ENCODE measurements around the gene ATAD3C.
"Not testable (repeated sequence)": the region's sequence is repeated elsewhere in the genome, so short reads cannot be mapped to it uniquely, and the experiment has no call there.

Gene ATAD3C

DNA sequence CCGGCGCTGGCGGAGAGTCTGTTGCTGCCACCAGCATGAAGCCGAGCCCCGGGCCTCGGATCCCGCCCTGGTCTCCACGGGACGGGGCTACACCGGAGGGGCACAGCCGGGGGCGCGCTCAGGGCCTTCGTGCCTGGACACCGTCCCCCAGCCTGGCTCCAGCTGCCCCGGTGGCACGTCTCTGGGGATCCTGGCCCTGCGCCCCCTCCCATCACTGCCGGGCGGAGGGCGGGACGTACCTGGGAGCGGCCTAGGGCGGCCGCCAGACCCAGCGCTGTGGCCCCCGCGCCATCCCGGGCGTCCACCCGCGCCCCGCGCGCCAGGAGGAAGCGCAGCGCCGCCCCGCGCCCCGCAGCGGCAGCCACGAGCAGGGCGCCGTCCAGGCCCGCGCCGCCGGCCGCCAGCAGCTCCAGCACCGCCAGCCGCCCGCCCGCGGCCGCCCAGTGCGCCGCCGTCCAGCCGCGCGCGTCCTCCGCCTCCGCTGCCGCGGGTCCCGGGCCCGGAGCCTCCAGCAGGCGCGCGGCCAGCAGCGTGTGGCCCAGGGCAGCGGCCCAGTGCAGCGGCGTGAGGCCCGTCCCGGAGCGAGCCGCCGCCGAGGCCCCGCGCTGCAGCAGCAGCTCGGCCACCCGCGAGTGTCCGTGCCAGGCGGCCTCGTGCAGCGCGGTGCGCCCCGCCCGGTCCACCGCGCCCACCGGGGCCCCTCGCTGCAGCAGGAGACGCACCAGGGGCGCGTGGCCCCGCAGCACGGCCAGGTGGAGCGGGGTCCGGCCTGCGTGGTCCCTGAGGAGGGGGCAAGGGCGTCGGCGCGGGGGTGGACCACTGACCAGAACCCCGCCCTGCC, 29.5 kb upstream of the ATAD3C start:
- DNase-seq, result no peak

DNA sequence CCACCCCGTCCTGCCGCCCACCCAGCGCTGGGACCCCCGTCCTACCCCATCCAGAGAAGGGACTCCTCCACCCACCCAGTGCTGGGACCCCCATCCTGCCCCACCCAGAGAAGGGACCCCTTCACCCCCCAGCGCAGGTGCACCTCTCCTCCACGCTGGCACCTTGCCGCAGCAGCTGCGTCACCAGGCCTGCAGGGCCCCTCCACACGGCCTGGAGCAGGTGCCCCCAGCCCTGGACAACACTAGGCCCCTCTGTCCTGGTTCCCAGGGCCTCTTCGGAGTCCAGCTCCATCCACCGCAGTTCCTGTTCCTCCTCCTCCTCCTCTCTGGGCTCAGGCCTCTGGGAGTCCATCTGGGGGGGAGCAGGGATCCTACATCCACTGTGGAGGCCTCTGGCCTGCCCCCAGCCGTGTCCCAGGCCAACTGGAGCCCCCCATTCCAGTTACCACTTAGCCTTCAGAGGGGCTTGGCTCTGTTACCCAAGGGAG, 28.8 kb upstream of the ATAD3C start:
- no peak for DNase-seq

DNA sequence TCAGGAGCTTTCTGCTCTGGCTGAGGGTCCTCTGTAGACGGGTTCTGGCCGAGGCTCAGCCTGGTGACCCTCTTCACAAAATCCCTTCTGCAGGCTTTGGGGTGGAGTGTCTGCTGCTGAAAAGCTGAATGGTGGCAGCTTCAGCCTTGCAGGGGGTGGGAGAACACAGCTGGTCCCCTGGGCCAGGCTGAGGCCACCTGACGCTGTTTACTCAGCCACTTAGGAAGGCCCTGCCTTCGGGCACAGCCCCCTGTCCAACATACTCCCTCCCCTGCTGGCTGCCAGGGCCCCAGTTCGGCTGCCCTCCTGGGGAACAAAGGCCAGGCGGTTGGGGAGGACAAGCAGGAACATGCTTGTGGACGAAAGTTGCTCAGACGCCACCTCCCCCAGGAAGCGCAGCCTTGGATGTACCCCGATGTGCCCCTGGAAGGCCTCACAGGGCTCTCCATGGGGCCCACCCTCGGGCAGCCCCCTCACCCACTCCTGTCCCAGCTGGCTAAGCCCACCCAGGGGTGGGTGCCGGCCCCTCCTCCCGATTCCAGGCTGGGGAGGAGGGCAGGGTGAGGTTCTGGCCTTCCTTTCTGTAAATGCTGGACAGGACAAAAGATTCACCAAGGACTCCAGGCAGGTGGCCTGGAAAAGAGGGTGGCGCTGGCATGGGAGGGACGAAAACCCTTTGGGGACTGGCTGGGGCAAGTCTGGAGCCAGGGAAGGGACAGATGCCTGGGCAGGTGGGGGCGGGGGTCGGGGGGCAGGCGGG, 28.2 kb upstream of the ATAD3C start, which contains the start of gene ANKRD65:
Gene ANKRD65, minus strand, starts transcription at position 130 of the 760 bp plus-strand sequence. CDS start 271 bp downstream, outside the sequence.
- no peak for DNase-seq

DNA sequence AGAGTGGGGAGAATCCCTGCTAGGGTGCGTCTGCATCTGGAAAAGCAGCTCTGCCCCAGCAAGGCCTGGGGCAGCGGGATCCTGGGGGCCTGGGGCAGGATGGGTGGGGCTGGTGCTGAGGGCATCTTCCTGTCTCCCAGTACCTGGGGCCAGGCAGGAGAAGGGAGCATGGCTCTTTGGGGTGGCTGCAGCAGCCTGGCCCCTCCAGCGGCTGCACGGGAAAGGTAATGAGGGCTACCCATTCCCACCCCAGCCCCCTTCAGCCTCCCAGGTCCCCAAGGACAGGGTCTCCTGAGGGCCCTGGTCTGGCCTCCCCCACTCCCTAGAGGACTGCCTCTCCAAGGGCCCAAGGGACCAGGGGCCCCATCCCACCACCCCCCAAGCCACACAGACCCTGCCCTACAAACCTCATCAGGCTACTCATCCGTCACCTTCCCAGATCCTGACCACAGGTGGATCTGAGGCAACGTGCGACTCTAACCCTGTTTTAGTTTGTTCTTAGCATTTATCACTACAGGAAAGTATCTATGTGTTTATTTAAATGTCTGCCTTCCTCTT, 27.5 kb upstream of the ATAD3C start:
- no peak for DNase-seq

DNA sequence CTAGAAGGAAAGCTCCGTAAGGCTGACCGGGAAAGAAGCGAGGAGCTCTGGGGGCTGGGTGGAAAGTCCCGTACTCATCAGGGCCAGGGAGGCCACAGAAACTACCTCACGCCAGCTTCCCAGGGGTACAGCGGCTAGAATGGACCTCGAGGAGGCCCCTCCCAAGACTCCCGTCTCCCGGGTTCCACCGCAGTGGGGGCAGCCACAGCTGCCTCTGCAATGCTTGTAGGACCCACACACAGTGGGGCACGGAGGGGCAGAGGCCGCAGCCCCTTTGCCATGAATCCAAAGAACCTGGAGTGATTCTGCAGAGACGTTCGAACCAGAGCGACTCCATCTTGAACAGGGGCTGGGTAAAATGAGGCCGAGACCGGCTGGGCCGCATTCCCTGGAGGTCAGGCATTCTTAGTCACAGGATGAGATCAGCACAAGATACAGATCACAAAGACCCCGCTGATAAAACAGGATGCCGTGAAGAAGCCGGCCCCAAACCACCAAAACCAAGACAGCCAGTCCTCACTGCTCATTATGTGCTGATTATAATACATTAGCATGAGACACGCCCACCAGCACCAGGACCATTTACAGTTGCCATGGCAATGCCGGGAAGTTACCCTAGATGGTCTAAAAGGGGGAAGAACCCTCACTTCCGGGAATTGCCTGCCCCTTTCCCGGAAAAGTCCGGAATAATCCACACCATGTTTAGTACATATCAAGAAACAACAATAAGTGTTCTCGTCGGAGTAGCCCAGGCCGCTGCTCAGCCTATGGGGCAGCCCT, 26.8 kb upstream of the ATAD3C start:
- DNase-seq, result no peak

DNA sequence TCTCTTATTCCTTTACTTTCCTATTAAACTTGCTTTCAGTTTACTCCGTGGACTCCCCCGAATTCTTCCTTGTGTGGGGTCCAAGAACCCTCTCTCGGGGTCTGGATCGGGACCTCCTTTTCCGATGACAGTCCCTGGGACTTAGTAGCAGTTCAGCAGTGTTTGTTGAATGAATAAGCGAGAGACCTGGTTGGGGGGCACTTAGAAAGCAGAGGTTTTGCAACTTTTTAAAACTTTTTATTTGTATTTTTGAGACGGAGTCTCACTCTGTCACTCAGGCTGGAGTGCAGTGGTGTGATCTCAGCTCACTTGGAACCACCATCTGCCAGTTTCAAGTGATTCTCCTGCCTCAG, 26.3 kb upstream of the ATAD3C start:
- no peak for DNase-seq

DNA sequence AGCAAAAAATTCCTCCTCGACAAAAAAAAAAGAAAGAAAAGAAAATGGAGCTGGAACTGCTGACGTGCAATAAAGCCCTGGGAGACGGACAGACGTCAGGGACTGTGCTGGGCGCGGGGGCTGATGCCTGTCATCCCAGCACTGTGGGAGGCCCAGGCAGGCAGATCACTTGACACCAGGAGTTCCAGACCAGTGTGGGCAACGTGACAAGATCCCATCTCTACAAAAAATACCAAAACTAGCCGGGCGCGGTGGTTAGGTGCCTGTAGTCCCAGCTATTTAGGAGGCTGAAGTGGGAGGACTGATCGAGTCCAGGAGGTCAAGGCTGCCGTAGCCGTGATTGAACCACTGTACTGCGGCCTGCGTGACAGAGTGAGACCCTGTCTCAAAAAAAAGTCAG, 24.8 kb upstream of the ATAD3C start:
- no peak for DNase-seq

DNA sequence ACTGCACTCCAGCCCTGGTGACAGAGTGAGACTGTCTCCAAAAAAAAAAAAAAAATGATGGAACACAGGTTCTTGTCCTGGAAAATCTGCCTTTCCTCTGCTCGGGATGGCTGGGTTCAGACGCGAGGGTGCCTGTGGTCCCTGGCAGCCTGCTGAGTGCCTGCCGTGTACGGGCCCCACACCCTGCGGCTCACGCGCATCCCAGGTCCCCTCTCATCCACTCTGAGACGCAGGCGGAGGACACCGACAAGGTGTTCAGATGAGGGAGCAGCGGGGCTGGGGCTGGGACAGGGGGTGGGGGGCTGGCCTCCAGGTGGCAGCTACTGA, 24.1 kb upstream of the ATAD3C start:
- no peak for DNase-seq

DNA sequence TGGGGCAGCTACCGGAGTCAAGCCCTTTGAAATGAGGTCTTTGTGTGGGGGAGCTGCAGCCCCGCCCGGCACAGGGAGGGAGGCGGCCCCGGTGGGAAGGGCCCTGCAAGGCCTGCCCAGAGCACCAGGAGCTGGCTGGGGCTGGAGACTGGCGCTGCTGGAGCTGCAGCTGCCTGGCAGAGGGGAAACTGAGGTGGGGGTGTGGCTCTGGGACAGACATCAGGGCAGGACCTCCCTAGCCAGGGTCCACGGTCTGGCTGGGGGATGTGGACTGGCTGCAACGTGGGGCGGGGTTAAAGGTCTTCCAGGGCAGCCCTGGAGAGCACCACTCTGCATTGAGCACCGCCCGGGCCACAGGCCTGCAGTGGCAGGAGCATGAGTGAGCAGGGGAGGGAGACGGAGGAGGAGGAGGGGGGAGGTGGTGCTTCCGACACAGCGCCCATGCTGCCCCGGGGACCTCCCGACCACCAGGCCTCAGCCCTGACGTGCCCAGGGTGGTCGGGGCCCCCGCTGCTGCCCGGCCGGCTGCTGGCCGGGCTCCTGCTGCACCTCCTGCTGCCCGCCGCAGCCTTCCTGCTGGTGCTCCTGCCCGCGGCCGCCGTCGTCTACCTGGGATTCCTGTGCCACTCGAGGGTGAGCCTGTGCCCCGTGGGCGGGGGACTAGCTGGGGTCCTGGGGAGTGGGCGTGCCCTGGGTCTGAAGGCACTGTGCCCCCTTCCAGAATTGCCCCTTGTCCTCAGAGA, 23.6 kb upstream of the ATAD3C start:
- DNase-seq, result no peak

DNA sequence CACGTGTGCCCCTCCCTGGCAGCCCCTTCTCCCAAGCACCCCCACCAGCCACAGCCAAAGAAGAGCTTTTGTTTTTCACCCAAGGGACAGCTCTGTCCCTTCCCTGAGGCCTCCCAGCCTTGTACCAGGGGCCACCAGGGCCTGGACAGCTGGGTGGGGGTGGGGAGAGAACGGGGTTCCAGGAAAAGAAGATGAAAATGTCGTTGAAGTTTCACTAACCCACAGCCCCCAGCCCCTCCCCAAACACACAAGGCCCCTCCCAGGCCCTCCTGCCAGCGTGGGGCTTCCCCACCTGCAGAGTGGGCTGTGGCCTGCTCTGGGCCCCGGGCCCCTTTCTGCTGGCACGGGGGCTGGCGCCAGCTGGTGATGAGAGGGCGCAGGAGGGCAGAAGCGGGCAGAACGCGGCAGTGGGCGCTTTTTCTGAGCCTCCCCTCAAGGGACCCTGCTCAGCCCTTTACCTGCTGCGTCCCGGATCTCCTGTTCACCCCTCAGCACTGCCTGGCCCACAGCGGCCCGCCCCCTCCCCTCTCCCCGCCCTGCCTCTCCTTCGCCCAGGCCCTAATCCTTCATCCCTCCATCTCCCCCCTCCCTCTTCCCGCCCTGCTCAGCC, 22.9 kb upstream of the ATAD3C start:
- no peak for DNase-seq

DNA sequence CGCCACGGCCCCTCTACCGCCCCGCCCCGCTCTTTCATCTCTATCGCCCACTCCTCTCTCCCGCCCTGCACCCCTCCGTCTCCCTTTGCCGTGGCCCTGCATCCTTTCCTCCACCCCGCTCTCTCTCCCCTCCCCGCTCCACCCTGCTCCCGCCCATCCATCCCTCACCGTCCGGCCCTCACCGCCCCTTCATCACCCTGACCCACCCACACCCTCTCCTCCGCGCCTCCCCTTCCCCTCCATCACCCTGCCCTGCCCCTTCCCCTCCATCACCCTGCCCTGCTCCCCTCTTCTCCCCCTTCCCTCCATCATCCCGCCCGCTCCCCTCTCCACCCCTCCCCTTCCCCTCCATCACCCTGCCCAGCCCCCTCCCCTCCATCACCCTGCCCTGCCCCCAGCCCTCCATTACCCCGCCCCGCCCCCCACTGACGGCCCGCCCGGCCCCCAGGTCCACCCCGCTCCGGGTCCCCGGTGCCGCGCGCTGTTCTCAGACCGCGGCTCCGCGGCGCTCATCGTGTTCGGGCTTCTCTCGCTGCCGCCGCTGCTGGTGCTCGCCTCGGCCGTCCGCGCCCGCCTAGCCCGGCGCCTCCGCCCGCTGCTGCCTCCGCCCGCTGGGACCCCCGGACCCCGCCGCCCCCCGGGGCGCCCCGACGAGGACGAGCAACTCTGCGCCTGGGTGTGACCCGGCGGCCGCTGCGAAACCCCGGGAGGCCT, 22.2 kb upstream of the ATAD3C start:
- DNase-seq, result no peak

DNA sequence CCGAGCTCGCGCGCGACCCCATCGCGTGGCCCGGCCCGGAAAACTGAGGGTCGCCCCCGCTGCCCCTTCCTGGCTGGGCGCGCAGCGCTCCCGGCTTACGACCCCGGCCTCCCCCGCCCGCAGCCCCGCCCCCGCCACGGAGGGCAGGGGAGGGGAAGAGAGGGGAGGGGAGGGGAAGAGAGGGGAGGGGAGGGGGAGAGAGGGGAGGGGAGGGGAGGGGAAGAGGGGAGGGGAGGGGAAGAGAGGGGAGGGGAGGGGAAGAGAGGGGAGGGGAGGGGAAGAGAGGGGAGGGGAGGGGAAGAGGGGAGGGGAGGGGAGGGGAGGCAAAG, 21.7 kb upstream of the ATAD3C start:
- DNase-seq, result no peak

DNA sequence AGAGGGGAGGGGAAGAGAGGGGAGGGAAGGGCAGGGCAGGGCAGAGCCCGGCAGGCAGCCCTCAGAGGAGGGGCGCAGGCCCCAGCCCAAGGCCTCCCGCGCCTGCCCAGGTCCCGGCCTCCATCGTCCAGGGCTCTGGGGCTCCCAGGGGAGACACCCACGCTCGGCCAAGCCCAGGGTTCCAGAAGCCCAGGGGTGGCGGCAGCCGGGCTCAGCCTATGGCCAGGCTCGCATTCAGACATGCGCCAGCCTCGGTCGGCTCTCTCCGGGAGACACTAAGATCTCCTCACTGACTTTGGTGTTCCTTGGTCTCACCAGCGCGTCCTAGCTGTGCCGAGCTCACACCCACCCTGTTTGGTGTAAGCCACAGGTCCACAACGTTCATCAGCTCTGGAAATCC, 21.3 kb upstream of the ATAD3C start:
- DNase-seq, result no peak

DNA sequence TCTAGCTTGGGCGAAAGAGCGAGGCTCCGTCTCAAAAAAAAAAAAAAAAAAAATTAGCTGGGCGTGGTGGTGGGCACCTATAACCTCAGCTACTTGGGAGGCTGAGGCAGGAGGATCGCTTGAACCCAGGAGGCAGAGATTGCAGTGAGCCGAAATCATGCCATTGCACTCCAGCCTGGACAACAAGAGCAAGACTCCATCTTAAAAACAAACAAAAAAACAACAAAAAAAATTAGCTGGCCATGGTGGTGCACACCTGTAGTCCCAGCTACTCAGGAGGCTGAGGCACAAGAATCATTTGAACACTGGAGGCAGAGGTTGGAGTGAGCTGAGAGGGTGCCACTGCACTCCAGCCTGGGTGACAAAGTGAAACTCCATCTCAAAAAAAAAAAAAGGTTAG, 20.5 kb upstream of the ATAD3C start:
- not testable (repeated sequence) for DNase-seq

DNA sequence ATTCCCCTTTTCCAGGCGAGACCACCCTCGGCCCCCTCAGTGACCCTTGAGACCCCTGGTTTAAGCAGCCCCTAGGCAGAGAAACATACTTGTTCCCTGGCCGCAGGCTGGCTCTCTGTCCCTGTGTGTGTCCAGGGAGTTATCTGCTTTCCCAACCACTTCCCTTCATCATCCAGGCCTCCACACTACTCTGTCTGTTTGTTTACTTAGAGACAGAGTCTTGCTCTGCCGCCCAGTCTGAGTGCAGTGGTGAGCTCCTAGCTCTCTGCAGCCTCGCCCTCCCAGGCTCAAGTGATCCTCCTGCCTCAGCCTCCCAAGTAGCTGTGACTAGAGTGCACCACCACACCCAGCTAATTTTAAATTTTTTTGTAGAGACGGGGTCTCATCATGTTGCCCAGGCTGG, 19.8 kb upstream of the ATAD3C start:
- DNase-seq, result no peak

DNA sequence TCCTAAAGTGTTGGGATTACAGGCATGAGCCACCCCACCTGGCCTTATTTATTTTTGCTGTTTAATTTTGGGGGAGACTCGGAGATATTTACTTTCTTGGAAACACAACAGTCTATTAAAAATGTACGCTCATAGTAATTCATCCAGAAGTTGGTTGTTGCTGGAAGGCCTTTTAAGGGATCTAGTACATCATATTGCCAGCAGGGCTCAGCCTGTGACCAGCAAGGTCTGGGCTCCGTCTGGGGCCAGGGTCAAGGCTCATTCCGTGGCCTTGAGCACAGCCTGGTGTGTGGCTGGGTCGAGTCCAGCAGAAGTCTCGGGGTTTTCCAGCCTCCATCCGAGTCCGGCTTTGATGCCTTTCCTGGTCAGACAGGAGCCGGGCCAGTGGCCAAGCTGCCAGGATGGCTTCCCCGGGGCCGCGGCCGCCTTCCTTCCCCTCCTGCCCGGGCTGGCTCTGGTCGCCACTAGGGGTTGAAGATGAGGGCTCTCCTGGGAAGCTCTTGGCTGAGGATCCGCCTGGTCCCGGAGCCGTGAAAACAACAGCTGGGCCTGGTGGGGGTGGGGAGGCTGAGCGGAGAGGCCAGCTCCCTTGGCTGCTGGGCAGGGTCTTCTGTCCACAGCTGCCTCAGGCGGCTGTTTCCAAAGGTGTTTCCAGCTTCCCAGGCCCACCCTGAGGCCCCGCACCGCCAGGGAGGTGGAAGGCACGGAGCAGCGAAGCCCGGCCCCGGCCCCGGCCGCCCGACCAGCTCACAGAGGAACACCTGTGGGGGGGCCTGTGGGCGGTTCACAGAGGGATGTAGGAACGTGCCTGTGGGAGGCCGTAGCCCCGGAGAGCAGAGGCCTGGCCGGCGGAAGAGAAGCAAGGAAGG, 19.1 kb upstream of the ATAD3C start:
- no peak for DNase-seq

DNA sequence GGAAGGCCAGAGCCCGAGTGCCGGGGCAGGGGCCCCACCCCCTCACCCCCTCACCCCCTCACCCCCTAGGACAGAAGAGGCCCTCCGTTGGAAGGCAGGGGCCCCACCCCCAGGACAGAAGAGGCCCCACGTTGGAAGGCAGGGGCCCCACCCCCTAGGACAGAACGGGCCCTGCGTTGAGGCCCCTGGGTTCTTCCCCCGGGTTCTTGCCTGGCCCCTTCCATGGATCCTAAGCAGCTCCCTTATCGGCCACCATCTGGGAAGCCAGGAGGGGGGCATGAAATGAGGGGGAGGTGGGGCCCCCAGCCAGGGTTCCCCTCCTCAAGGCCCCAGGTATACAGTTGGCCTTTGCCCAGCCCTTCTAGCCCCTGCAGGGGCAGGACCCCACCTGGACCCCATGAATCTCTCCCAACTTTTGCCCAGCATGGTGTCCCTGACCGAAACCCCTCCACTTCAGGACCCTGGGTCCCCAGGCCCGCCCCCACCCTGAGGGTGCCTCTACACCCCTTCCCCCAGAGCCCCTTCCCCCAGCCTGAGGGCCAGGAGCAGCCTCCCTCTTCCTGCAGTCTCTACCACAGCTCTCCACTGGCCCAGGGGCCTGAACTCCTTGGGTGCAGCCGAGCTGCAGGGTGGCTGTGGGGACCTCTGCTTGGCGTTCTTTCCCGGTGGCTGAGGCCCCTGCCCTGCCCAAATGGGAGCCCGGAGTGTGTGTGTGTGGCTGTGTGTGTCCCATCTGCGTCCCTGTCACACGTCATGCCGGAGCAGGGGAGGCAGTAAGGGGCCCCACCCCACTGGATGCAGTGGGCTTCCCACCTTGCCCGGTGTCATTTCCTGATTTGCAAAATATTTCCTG, 18.3 kb upstream of the ATAD3C start:
- no peak for DNase-seq

DNA sequence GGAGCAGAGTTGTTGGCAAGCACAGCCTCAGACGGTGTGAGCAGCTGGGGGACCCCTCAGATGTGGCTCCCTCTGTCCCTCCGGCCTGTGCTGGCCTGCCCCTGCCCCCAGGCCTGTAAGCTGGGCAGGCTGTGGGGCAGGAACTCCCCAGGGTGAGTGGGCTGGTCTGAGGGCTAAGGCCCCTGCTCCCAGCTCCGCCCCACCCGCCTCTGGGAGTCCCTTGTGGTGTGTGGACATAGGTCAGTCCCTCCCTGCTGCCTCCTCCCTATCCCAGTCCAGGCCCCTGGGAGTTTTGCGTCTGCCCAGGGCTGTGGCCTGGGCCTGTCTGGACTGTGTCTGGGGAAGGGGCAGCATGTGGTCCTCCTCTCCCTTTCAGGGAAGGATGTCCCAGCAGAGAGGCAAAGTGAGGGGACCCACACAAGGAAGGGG, 17.6 kb upstream of the ATAD3C start:
- DNase-seq, result no peak

DNA sequence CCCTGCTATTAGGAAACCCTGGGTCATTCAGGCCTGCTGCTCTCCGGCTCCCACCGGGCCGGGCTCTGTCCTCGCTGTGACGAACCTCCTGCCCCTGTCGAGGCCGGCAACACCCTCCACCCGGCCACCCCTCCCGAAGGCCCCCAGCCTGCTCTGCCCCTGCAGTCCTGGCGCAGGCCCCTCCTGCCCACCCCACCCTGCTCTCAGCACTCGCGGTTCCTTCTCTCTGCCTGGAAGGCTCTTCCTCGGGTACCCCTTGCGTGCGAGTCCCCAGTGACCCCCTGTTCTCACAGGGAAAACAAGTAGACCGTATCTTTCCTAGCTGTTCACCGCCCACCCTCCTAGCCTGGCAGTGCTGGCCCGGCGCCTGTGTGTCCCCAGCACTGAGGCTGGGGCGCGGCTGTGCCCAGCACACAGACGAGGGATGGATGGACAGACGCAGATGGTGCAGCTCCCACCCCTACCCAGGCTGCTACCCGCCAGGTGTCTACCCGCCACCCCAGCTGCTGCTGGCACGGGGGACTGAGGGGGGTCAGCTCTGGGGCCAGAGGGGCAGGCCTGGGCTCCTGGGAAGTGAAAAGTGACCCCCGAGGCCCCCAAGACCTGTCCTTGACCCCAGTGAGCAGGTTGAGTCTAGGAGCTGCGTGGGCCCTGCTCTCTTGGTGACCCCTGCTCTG, 17.1 kb upstream of the ATAD3C start:
- DNase-seq, result no peak

Measured in stimulated activated CD4-positive, alpha-beta T cell treated with anti-CD3 and anti-CD28 coated beads, Interleukin-2, amount 100 ng/mL, for 48 hours (primary cell).